Measurements from ENCODE around the gene CEACAM19.
"Not testable (repeated sequence)": the region's sequence is repeated elsewhere in the genome, so short reads cannot be mapped to it uniquely, and the experiment has no call there.

Gene CEACAM19

GRCh38 chr19:44661205-44661604 is 10.1 kb upstream of the CEACAM19 start:
- peaks cover 9% of the 10 kb centered on the region; the same call in 1 of the 2 replicates for H3K36me3 ChIP-seq (ENCODE audit: control insufficient read depth, insufficient read depth, low read length)
- WGBS (ENCODE audit: insufficient coverage, insufficient read length): no CpG with 5 or more reads among the region's 11 CpGs

DNA sequence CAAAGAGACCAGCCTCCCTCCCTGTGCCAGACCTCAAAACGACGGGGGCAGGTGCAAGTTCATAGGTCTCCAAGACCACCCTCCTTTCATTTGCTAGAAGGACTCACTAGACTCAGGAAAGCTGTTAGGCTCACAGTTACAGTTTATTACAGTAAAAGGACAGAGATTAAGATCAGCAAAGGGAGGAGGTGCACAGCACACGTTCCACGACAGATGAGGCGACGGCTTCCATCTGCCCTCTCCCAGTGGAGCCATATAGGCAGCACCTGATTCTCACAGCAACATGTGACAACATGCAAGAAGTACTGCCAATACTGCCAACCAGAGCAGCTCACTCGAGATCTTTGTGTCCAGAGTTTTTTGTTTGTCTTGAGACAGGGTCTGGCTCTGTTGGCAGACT is 9.4 kb upstream of the CEACAM19 start:
- no peaks in the 10 kb centered on the region for H3K9me3 ChIP-seq (ENCODE audit: control insufficient read depth, insufficient read depth, low read length)
- H3K4me3 ChIP-seq (ENCODE audit: low read length): no peak overlapping the region
- H3K36me3 ChIP-seq (ENCODE audit: control insufficient read depth, insufficient read depth, low read length): peaks cover 9% of the 10 kb centered on the region; the same call in 1 of the 2 replicates
- DNase-seq (ENCODE audit: low read depth, low spot score): no peak
- H3K27ac ChIP-seq (ENCODE audit: low read length): no peak overlapping the region
- H3K27me3 ChIP-seq (ENCODE audit: control insufficient read depth, insufficient read depth, low read length): no peaks in the 10 kb centered on the region
- WGBS (ENCODE audit: insufficient coverage, insufficient read length): no CpG with 5 or more reads among the region's 7 CpGs
- H3K4me1 ChIP-seq (ENCODE audit: control insufficient read depth, insufficient read depth, low read length): no peaks in the 10 kb centered on the region

More at GRCh38 chr19:44661205-44661604, 10.1 kb upstream of the CEACAM19 start:
- Histone ChIP-seq H3K27ac (ENCODE audit: low read length) (no peak overlapping the region), H3K4me1 (ENCODE audit: control insufficient read depth, insufficient read depth, low read length) (no peaks in the 10 kb centered on the region), H3K27me3 (ENCODE audit: control insufficient read depth, insufficient read depth, low read length) (no peaks in the 10 kb centered on the region), H3K9me3 (ENCODE audit: control insufficient read depth, insufficient read depth, low read length) (no peaks in the 10 kb centered on the region), H3K4me3 (ENCODE audit: low read length) (no peak overlapping the region)
- DNase-seq (ENCODE audit: low read depth, low spot score): no peak

DNA sequence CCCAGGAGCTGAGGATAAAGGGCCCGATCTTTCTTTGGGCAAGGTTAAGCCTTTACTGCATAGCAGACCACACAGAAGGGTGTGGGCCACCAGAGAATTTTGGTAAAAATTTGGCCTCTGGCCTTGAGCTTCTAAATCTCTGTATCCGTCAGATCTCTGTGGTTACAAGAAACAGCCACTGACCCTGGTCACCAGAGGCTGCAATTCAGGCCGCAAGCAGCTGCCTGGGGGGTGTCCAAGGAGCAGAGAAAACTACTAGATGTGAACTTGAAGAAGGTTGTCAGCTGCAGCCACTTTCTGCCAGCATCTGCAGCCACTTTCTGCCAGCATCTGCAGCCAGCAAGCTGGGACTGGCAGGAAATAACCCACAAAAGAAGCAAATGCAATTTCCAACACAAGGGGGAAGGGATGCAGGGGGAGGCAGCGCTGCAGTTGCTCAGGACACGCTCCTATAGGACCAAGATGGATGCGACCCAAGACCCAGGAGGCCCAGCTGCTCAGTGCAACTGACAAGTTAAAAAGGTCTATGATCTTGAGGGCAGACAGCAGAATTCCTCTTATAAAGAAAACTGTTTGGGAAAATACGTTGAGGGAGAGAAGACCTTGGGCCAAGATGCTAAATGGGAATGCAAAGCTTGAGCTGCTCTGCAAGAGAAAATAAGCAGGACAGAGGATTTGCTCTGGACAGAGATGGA is 8.4 kb upstream of the CEACAM19 start:
- Histone ChIP-seq H3K27ac (ENCODE audit: low read length) (no peak overlapping the region), H3K27me3 (ENCODE audit: control insufficient read depth, insufficient read depth, low read length) (no peaks in the 10 kb centered on the region), H3K9me3 (ENCODE audit: control insufficient read depth, insufficient read depth, low read length) (no peaks in the 10 kb centered on the region), H3K36me3 (ENCODE audit: control insufficient read depth, insufficient read depth, low read length) (peaks cover 6% of the 10 kb centered on the region; the same call in 1 of the 2 replicates), H3K4me3 (ENCODE audit: low read length) (no peak overlapping the region), H3K4me1 (ENCODE audit: control insufficient read depth, insufficient read depth, low read length) (no peaks in the 10 kb centered on the region)
- DNase-seq (ENCODE audit: low read depth, low spot score): no peak
- WGBS (ENCODE audit: insufficient coverage, insufficient read length): no CpG with 5 or more reads among the region's 7 CpGs

- Histone ChIP-seq H3K27ac (ENCODE audit: low read length) (no peak overlapping the region), H3K9me3 (ENCODE audit: control insufficient read depth, insufficient read depth, low read length) (no peaks in the 10 kb centered on the region), H3K36me3 (ENCODE audit: control insufficient read depth, insufficient read depth, low read length) (peaks cover 5% of the 10 kb centered on the region; the same call in 1 of the 2 replicates), H3K4me3 (ENCODE audit: low read length) (no peak overlapping the region), H3K27me3 (ENCODE audit: control insufficient read depth, insufficient read depth, low read length) (no peaks in the 10 kb centered on the region), H3K4me1 (ENCODE audit: control insufficient read depth, insufficient read depth, low read length) (no peaks in the 10 kb centered on the region)
- DNase-seq (ENCODE audit: low read depth, low spot score): no peak
- no CpG with 5 or more reads among the region's 5 CpGs for WGBS (ENCODE audit: insufficient coverage, insufficient read length)
These were observed 7.3 kb upstream of the CEACAM19 start for GRCh38 chr19:44663996-44664395.

GRCh38 chr19:44664976-44665375 is 6.3 kb upstream of the CEACAM19 start:
- no peaks in the 10 kb centered on the region for H3K27me3 ChIP-seq (ENCODE audit: control insufficient read depth, insufficient read depth, low read length)
- no peak overlapping the region for H3K27ac ChIP-seq (ENCODE audit: low read length)
- DNase-seq (ENCODE audit: low read depth, low spot score): no peak
- no peak overlapping the region for H3K4me3 ChIP-seq (ENCODE audit: low read length)
- WGBS (ENCODE audit: insufficient coverage, insufficient read length): no CpG with 5 or more reads among the region's 10 CpGs
- H3K36me3 ChIP-seq (ENCODE audit: control insufficient read depth, insufficient read depth, low read length): peaks cover 5% of the 10 kb centered on the region; the same call in 1 of the 2 replicates
- no peaks in the 10 kb centered on the region for H3K9me3 ChIP-seq (ENCODE audit: control insufficient read depth, insufficient read depth, low read length)
- H3K4me1 ChIP-seq (ENCODE audit: control insufficient read depth, insufficient read depth, low read length): no peaks in the 10 kb centered on the region

DNA sequence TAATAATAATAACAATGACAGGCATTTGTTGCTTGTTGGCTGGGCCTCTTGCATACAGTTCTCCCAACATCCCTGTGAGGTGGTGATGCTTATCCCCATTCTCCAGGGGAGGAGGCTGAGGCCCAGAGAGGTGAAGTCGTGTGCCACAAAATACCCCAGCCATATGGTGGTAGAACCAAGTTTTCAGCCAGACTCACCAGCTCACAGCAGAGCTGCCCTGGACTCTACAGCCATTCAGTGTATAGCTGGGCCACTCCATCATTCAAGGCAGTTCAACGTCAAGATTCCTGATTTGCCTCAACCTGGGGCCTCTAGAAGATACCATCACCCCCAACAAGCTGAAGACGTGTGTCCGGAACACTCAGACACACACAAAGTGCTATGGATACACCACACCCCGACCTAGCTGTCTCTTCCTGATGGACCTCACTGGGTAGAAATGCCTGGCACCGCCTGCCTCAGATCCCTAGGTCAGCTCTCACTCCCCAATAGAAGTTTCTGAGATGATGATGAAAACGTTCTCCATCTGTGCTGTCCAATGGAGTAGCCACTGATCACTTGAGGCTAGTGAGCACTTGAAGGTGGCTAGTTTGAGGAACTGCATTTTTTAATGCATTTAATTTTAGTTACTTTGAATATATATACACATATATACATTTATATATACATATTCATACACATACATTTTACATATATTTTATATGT is 4.3 kb upstream of the CEACAM19 start:
- Histone ChIP-seq H3K4me1 (ENCODE audit: control insufficient read depth, insufficient read depth, low read length) (no peaks in the 10 kb centered on the region), H3K9me3 (ENCODE audit: control insufficient read depth, insufficient read depth, low read length) (no peaks in the 10 kb centered on the region), H3K27ac (ENCODE audit: low read length) (no peak overlapping the region), H3K36me3 (ENCODE audit: control insufficient read depth, insufficient read depth, low read length) (peaks cover 5% of the 10 kb centered on the region; the same call in 1 of the 2 replicates), H3K4me3 (ENCODE audit: low read length) (no peak overlapping the region), H3K27me3 (ENCODE audit: control insufficient read depth, insufficient read depth, low read length) (no peaks in the 10 kb centered on the region)
- no CpG with 5 or more reads among the region's 7 CpGs for WGBS (ENCODE audit: insufficient coverage, insufficient read length)
- no peak for DNase-seq (ENCODE audit: low read depth, low spot score)

- Histone ChIP-seq H3K36me3 (ENCODE audit: control insufficient read depth, insufficient read depth, low read length) (no peaks in the 10 kb centered on the region), H3K4me1 (ENCODE audit: control insufficient read depth, insufficient read depth, low read length) (no peaks in the 10 kb centered on the region), H3K9me3 (ENCODE audit: control insufficient read depth, insufficient read depth, low read length) (no peaks in the 10 kb centered on the region), H3K27ac (ENCODE audit: low read length) (no peak overlapping the region), H3K27me3 (ENCODE audit: control insufficient read depth, insufficient read depth, low read length) (no peaks in the 10 kb centered on the region), H3K4me3 (ENCODE audit: low read length) (no peak overlapping the region)
- no CpG with 5 or more reads among the region's 2 CpGs for WGBS (ENCODE audit: insufficient coverage, insufficient read length)
- DNase-seq (ENCODE audit: low read depth, low spot score): no peak
These were observed 2.1 kb upstream of the CEACAM19 start for GRCh38 chr19:44668985-44669764.

- not testable (repeated sequence) for H3K4me1 ChIP-seq (ENCODE audit: control insufficient read depth, insufficient read depth, low read length); H3K4me3 ChIP-seq (ENCODE audit: low read length); H3K36me3 ChIP-seq (ENCODE audit: control insufficient read depth, insufficient read depth, low read length); H3K27me3 ChIP-seq (ENCODE audit: control insufficient read depth, insufficient read depth, low read length); H3K27ac ChIP-seq (ENCODE audit: low read length); DNase-seq (ENCODE audit: low read depth, low spot score); H3K9me3 ChIP-seq (ENCODE audit: control insufficient read depth, insufficient read depth, low read length)
- WGBS (ENCODE audit: insufficient coverage, insufficient read length): no CpG with 5 or more reads among the region's 2 CpGs
These were observed 1.3 kb upstream of the CEACAM19 start for GRCh38 chr19:44670027-44670426.

DNA sequence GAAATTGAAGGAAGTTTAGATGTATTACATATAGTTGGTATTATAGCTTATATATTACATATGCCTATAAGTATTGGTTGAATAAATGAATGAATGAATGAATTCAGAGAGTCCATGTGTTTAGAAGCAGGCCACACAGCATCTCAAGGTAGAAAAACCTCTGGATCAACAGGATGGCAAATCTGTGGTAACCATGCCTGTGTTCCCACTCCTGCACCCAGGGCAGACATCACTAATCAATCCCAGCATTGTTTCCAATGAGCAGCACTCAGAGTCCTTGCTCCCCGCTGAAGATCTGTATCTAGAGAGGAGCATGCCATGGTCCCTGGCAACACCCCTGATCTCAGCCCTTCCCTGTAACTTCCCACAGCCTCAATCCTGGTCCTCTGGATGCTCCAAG is 944 bp downstream of the CEACAM19 start:
- H3K36me3 ChIP-seq (ENCODE audit: control insufficient read depth, insufficient read depth, low read length): no peaks in the 10 kb centered on the region
- no peak overlapping the region for H3K4me3 ChIP-seq (ENCODE audit: low read length)
- H3K9me3 ChIP-seq (ENCODE audit: control insufficient read depth, insufficient read depth, low read length): no peaks in the 10 kb centered on the region
- no peaks in the 10 kb centered on the region for H3K27me3 ChIP-seq (ENCODE audit: control insufficient read depth, insufficient read depth, low read length)
- no peaks in the 10 kb centered on the region for H3K4me1 ChIP-seq (ENCODE audit: control insufficient read depth, insufficient read depth, low read length)
- DNase-seq (ENCODE audit: low read depth, low spot score): no peak
- no peak overlapping the region for H3K27ac ChIP-seq (ENCODE audit: low read length)
- no CpG with 5 or more reads among the region's 1 CpG for WGBS (ENCODE audit: insufficient coverage, insufficient read length)

GRCh38 chr19:44673510-44673909 is 2.2 kb downstream of the CEACAM19 start:
- no peak overlapping the region for H3K4me3 ChIP-seq (ENCODE audit: low read length)
- H3K36me3 ChIP-seq (ENCODE audit: control insufficient read depth, insufficient read depth, low read length): no peaks in the 10 kb centered on the region
- H3K27me3 ChIP-seq (ENCODE audit: control insufficient read depth, insufficient read depth, low read length): no peaks in the 10 kb centered on the region
- no peaks in the 10 kb centered on the region for H3K4me1 ChIP-seq (ENCODE audit: control insufficient read depth, insufficient read depth, low read length)
- H3K9me3 ChIP-seq (ENCODE audit: control insufficient read depth, insufficient read depth, low read length): no peaks in the 10 kb centered on the region
- WGBS (ENCODE audit: insufficient coverage, insufficient read length): no CpG with 5 or more reads among the region's 4 CpGs
- no peak overlapping the region for H3K27ac ChIP-seq (ENCODE audit: low read length)
- no peak for DNase-seq (ENCODE audit: low read depth, low spot score)

Data from iPS DF 6.9 (cell line).